GM18873 (cell line): ENCODE results near the gene CCDC18.
"Not testable (repeated sequence)": the region's sequence is repeated elsewhere in the genome, so short reads cannot be mapped to it uniquely, and the experiment has no call there.

ENCODE experiments used
- ATAC-seq: cut with Tn5 transposase; IDR thresholded peaks from one replicate; pipeline ENCODE4 v1.9.1; 2021; ENCODE audit warnings: mild to moderate bottlenecking, moderate library complexity, moderate number of reproducible peaks; ENCODE audit not compliant: unreplicated experiment, low FRiP score

The CCDC18 gene

DNA sequence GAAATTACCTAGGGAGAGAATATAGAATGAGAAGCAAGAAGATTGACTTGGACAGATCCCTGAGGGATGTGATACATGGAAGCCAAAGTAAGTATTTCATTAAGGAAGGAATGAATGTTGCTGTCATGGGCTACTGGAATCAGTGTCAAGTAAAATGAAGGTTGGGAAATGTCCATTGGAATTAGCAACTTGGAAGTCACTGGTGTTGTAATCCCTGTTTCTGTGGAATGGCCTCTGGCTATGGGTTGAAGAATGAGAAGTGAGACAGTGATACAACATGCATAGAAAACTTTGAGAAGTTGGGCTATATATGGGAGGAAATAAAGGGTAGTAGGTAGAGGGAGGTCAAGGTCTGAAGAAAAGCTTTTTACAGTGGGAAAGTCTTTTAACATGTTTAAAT lies 54.7 kb downstream of the CCDC18 start:
- ATAC-seq, result no peak

DNA sequence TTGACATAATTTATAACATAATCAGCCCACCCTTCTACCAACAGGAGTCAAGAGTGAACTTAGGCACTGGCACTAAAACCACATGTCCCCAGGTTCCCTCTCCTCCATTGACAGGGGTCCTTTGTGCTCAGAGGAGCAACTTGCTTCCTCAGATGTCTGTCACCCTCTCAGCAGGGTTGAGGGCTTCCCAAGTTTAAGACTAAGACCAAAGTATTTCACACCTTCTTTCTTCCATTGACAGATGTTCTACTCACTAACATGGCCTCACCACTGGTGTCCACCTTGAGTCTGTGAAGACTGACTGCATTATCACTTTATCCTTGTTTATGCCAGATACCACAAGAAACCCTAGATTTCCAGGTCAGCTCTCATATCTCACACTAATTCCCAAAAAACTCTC lies 56.5 kb downstream of the CCDC18 start:
- ATAC-seq, result no peak

GRCh38 chr1:93238425-93238824 lies 57.9 kb downstream of the CCDC18 start:
- no peak for ATAC-seq

GRCh38 chr1:93239863-93240262 lies 59.3 kb downstream of the CCDC18 start:
- no peak for ATAC-seq

GRCh38 chr1:93243233-93243632 lies 62.7 kb downstream of the CCDC18 start:
- ATAC-seq, result not testable (repeated sequence)

DNA sequence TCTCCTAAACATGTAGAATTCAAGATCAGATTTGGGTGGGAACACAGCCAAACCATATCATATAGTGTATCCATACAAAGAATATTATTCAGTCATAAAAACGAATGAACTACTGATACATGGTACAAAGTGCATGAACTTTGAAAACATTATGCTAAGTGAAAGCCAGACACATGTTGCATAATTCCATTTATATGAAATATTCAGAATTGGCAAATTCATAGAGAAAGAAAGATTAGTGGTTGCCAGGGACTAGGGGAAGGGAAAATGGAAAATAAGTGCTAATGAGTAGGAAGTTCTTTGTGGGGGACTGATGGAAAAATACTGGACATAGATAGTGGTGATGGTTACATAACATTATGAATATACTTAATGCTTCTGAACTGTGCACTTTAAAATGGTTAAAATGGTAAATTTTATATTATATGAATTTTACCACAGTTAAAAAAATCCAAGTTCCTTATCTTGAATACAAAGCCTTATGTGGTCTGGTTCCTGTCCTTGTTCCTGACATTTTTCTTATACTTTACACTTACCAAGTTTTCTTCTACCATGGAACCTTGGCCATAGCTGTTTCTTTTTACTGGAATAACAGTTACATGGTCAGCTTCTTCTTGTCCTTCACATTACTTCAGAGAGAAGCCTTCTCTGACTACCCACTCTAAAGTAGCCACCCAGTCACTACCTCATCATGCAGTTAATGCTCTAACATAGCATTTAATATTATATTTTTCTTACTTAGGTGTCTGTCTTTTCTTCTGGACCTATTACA lies 64.0 kb downstream of the CCDC18 start:
- no peak for ATAC-seq

DNA sequence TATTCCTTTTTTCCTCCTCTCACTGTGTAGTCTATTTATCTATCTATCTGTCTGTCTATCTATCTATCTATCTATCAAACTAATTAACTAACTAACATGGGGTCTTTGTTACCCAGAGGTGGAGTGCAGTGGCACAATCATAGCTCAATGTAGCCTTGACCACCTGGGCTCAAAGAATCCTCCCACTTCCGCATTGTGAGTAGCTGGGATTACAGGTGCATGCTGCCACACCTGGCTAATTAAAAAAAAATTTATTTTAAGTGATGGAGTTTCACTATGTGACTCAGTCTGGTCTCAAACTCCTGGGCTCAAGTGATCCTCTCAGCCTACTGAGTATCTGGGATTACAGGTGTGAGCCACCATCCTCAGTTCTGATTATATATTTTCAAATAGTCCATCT lies 71.4 kb downstream of the CCDC18 start:
- no peak for ATAC-seq

DNA sequence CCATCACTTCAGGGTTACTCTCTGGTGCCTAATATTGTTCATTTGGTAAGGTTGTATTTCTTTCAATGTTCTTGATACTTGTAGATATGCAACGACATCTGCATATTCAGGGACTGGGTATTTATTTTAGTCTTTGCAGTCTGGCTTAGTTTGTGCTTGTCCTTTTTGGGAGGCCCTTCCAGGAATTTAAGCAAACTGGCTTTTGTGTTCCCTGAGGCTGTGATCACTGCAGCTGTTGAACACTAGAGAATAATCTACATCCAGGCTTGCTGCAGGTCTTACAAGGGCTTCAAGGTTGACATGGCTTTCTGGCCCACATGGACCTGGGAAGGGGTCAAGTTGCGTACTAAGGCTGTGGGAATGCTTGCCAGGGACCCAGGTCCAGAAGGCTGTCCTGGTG lies 72.1 kb downstream of the CCDC18 start:
- no peak for ATAC-seq

DNA sequence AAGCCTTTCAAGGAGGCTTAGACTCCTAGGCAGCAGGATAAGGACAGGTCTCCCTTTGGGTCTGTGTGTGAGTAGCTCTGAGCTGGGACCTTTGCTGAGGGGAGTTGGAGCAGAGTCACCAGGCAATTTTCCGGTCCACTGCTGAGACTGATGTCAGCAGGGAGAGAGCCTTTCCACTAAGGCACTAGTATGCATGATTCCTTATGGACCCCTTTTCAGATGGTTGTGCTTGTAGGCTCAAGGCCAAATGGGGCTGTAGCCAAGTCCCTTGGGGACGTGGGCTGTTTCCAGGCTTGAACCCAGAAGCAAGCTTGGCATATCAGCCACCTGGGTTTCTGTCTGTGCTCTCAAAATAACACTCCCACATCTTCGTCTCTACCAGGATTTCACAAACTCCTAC lies 73.0 kb downstream of the CCDC18 start:
- no peak for ATAC-seq

- no peak for ATAC-seq
Measured at GRCh38 chr1:93255222-93256079, 74.9 kb downstream of the CCDC18 start.

GRCh38 chr1:93256433-93256832 lies 75.9 kb downstream of the CCDC18 start:
- ATAC-seq, result no peak

DNA sequence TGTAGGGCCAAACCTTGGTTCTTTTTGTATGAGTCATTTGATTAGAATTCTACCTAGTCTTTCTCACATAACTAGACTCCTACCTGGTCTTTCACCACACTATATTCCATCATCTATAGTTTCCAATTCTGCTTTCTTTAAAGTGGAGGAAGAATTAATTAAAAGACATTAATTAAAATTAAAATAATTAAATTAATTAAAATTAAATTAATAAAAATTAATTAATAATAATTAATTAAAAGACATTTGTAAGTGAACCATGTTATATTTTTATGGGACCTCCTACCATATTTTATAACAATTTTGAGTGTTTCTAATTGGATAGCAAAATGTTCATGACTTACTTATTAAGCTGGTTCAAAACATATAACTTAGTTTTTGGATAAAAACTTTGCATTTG lies 77.4 kb downstream of the CCDC18 start:
- no peak for ATAC-seq

GRCh38 chr1:93260726-93261125 lies 80.2 kb downstream of the CCDC18 start:
- not testable (repeated sequence) for ATAC-seq

DNA sequence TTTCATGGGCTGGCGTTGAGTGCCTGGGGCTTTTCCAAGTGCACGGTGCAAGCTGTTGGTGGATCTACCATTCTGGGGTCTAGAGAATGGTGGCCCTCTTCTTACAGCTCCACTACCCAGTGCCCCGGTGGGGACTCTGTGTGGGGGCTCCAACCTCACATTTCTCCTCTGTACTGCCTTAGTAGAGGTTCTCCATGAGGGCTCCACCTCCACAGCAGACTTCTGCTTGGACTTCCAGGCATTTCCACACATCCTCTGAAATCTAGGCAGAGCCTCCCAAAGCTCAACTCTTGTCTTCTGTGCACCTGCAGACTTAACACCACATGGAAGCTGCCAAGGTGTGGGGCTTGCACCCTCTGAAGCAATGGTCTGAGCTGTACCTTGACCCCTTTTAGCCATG lies 82.1 kb downstream of the CCDC18 start:
- no peak for ATAC-seq

DNA sequence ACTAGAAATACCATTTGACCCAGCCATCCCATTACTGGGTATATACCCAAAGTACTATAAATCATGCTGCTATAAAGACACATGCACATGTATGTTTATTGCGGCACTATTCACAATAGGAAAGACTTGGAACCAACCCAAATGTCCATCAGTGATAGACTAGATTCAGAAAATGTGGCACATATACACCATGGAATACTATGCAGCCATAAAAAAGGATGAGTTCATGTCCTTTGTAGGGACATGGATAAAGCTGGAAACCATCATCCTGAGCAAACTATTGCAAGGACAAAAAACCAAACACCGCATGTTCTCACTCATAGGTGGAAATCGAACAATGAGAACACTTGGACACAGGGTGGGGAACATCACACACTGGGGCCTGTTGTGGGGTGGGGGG lies 88.4 kb downstream of the CCDC18 start:
- ATAC-seq, result not testable (repeated sequence)

DNA sequence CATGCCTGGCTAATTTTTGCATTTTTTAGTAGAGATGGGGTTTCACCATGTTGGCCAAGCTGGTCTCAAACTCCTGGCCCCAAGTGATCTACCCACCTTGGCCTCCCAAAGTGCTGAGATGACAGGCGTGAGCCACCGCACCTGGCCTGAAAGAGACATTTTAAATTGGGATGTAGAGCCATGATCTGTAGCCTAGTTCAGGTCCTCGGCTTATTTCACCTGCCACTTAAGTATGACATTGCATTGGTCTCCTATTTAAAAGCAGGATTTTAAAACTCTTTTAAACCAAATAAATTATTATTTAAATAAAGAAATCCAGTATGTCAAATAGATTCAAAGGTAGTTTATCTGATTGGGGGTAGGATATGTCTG lies 94.7 kb downstream of the CCDC18 start:
- ATAC-seq, result not testable (repeated sequence)

DNA sequence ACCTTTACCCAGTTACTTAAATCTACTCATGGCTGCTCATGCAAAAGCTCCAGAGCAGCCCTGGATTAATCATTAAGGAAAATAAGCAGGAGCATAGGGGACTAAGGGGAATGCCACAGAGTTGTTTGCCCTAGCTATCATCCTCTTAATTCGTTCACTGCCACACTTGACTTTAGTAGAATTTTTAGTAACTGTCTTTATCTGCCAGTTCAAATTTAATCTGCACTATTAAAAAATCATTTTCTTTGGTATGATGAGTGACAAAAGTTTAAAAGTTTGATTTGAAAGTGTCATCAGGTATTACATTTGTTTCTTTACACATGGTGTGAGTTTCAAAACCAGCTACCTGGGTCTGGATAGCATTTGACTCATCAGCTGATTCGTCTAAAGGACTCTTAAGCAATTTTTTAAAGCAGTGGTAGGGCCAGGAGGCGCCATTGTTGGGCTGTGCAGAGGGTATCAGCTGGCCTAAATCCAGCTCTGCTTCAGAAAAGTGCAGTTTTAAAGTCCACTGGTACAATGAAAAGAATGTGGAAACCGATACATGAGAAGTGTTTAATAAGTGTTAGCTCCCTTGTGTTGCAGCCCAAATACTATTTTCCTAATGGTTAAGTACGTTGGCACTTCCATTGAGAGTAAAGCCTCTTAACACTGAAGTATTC lies 95.2 kb downstream of the CCDC18 start:
- no peak for ATAC-seq

DNA sequence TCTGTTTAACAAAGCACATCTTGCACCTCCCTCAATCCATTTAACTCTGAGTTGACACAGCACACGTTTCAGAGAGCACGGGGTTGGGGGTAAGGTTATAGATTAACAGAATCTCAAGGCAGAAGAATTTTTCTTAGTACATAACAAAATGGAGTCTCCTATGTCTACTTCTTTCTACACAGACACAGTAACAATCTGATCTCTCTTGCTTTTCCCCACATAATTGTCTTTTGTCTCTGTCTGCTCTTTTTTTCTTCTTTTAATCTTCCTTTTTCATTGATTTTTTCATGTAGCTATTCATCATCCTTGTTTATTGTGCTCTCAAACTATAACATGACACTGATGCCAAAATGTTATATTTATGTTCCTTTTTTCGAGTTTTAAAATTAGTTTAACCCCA lies 97.0 kb downstream of the CCDC18 start:
- not testable (repeated sequence) for ATAC-seq

- no peak for ATAC-seq
Measured at GRCh38 chr1:93283496-93283895, 103.0 kb downstream of the CCDC18 start.

DNA sequence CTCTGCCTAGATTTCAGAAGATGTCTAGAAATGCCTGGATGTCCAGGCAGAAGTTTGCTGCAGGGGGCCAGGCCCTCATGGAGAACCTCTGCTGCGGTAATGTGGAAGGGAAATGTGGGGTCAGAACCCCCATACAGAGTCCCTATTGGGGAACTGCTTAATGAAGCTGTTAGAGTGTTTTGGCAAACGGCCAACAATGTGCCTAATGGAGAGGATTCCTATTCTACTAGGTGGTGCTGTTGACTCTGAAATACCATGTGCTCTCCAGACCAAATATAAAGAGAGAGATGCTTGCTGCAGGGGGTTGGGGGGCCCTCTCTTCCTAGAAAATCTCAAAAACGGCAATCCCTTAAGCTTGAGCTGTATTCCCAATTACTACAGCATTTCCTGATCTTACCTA lies 108.0 kb downstream of the CCDC18 start:
- ATAC-seq, result no peak

GRCh38 chr1:93296555-93297154 lies 116.1 kb downstream of the CCDC18 start:
- ATAC-seq, result no peak
